AML-193 (cell line): ENCODE measurements around the gene NSUN6.
"Not testable (repeated sequence)": the region's sequence is repeated elsewhere in the genome, so short reads cannot be mapped to it uniquely, and the experiment has no call there.

Source experiments
- DNase-seq, 2 experiments: peaks; one replicate each; lab custom pipeline; 2025; lab: John Stamatoyannopoulos, UW

NSUN6 gene

GRCh38 chr10:18610517-18610916, 40.9 kb downstream of the NSUN6 start:
- DNase-seq: no peak

DNA sequence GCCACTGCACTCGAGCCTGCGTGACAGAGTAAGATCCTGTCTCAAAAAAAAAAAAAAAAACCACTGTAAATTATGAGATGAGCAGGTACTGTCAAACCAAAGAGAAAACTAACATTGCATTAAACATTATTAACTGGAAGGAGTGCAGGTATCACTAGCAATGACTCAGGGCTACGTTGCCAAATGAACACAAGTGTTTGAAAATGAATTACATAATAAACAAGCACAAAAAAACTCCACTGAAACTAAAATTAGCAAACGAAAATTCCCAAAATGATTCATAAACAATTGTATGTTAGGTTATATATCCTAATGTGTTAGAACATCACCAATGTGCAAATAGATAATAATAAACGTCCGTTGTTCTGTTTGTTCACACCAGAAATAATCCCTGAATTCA, 42.8 kb downstream of the NSUN6 start:
- no peak for DNase-seq

DNA sequence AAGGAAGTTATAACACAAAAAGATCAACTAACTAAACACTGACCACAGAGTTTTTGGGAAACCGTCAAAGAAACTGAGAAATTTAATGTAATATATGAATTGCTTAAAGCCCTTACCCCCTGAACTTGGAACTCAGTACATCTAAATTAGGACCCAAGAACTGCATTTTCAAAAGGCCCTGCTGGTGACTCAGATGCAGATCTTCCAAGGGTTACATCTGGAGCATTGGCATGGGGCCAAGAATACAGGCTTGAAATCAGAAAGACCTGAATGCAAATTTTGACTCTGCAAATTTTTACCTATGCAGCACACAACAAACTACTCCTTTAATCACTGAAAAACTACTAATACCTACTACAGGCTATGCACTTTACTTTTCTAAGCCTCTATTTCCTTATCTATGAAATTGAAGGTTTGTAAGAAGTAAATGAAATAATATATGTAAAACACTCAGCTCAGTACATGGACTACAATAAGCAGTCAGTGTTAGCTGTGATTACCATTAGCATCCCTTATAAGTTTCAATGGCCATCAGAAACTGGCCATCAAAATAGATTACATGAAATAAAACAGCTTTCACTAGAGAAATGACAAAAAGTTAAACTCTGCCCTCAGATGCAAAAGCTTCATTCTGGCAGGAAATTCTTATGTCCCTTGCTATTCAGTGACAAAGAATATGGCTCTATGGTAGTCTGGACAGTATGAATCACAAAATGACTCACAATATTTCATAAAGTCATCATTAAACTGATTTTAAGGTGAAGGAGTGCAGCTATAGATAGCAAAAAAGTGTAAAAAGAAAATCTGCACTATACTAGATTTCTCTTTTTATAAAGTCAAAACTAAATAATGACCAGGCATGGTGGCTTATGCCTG, 43.6 kb downstream of the NSUN6 start:
- no peak for DNase-seq

DNA sequence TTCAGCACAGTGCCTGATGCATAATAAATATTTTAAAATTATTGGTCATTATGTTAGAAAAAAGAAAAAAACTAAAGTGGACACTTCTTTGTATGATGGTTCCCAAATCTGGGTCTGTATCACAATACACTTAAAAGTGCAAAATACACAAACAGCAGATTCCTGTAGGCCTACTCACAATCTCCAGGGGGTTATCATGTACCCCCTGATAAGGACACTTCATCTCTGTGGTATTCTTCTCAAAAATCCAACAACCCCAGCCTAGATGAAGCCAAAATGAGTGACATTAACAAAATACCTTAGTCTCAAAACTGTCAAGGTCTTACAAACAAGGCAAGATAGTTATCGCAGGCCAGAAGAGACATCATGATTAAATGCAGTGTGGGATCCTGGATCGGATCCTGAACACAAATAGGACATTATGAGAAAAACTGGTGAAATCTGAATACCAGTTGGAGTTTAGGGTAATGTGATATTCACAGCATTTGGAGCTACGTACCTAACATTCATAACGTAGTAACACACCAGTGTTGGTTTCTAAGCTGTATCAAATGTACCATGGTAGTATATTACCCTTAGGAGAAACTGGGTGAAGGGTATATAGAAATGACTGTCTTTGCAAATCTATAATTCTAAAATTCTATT, 45.2 kb downstream of the NSUN6 start:
- no peak for DNase-seq

- DNase-seq: no peak
Observed at GRCh38 chr10:18601321-18601720, 50.1 kb downstream of the NSUN6 start.

- no peak for DNase-seq
Observed at GRCh38 chr10:18599392-18599791, 52.0 kb downstream of the NSUN6 start.

GRCh38 chr10:18594574-18595156, 56.7 kb downstream of the NSUN6 start:
- DNase-seq: no peak

GRCh38 chr10:18591141-18591540, 60.2 kb downstream of the NSUN6 start:
- DNase-seq: not testable (repeated sequence)

- DNase-seq: not testable (repeated sequence)
Observed at GRCh38 chr10:18586637-18587036, 64.8 kb downstream of the NSUN6 start.

DNA sequence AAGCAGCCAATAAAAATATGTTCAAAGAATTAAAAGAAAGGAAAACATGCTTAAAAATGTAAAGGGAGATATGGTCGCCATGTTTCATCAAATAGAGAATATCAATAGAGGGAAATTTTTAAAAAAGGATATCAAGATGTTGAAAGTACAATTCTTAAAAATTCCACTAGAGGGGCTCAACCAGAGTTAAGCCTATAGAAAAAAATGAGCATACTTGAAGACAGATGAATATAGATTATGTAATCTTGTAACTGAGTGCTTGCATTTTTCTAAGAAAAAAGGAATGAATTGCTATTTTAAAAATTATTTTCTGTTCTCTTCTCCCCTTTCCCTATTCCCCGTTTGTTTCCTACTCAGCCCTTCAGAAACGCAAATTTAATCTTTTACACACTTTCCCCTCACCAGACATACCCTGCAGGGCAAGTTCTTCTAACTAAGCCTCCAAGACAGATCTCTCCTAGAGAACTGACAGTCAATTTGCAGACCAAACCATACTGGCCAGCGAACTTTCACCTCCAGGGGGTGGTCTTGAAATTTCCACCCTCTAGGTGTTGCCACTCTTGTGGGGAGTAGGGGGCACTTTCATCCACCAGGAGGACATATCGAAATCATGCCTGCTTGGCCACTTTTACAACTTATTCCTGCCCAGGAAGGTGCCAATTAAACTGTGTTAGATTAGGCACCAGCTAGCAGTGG, 67.7 kb downstream of the NSUN6 start:
- peak; percentile 28 to 45 for DNase-seq

- peak; percentile 3 to 13 for DNase-seq
Observed at GRCh38 chr10:18582803-18583202, 68.6 kb downstream of the NSUN6 start.

- no peak for DNase-seq
Observed at GRCh38 chr10:18577823-18578685, 73.3 kb downstream of the NSUN6 start.

DNA sequence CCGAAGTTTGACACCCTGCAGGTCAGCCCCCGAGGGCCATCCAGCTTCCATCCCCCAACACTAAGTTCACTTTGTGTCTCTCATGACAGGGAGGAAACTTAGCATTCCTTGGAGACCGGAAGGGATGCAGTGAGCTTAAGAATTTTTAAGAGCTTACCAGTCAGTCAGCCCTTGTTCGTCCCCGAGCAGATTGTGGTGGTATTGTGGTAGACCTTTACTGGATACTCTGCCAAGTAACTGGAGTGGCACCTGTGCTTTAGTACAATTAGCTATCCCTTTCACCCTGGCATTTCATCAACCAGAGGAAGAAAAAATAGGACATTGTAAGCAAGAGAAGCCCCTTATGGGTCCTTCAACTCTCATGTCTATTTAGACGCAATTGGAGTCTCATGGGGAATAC, 74.8 kb downstream of the NSUN6 start:
- no peak for DNase-seq

- no peak for DNase-seq
Observed at GRCh38 chr10:18572959-18573561, 78.3 kb downstream of the NSUN6 start.

GRCh38 chr10:18571780-18572179, 79.6 kb downstream of the NSUN6 start:
- DNase-seq: no peak

DNA sequence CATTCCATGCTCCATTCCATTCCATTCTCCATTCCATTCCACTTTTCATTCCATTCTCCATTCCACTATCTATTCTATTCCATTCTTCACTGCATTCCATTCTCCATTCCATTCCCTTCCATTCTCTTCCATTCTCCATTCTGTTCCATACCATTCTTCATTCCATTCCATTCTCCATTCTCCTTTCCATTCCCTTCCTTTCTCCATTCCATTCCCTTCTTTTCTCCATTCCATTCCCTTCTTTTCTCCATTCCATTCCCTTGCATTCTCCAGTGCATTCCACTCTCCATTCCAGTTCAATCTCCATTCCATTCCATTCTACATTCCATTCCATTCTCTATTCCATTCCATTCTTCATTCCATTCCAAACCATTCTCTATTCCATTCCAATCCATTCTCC, 80.3 kb downstream of the NSUN6 start:
- DNase-seq: no peak

DNA sequence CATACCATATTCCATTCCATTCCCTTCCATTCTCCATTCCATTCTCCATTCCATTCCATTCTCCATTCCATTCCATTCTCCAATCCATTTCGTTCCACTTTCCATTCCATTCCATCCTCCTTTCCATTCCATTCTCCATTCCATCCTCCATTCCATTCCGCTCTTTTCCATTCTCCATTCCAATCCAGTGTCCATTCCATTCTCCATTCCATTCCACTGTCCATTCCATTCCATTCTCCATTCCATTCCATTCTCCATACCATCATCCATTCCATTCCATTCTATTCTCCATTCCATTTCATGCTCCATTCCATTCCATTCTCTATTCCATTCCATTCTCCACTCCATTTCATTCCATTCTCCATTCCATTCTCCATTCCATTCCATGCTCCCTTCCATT, 81.0 kb downstream of the NSUN6 start:
- not testable (repeated sequence) for DNase-seq

DNA sequence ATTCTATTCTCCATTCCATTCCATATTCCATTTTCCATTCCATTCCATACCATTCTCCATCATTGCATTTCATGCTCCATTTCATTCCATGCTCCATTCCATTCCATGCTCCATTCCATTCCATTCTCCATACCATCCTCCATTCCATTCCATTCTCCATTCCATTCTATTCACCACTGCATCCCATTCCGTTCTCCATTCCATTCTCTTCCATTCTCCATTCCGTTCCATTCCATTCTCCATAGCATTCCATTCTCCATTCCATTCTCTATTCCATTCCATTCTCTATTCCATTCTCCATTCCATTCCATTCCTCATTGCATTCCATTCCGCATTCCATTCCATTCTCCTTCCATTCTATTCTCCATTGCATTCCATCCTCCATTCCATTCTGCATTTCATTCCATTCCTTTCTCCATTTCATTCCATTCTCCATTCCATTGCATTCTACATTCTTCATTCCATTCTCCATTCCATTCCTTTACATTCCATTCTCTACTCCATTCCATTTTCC, 84.0 kb downstream of the NSUN6 start:
- no peak for DNase-seq

- no peak for DNase-seq
Observed at GRCh38 chr10:18566177-18566576, 85.2 kb downstream of the NSUN6 start.

- no peak for DNase-seq
Observed at GRCh38 chr10:18565006-18565405, 86.4 kb downstream of the NSUN6 start.
